HG03565 (cell line): ENCODE measurements around the gene FN3KRP.

Experiments
- ATAC-seq: cut with Tn5 transposase; IDR thresholded peaks from one replicate; pipeline ENCODE4 v1.9.1; 2021; ENCODE audit warnings: mild to moderate bottlenecking, moderate library complexity; ENCODE audit not compliant: unreplicated experiment

FN3KRP gene

GRCh38 chr17:82775001-82775823, 58.7 kb downstream of the FN3KRP start:
- no peak for ATAC-seq

GRCh38 chr17:82776454-82776853, 59.9 kb downstream of the FN3KRP start:
- no peak for ATAC-seq
